ENCODE measurements around the gene TUT4.
A peak's percentile ranks its signal among the peaks of the same experiment; 100 is the strongest.

- TF ChIP-seq CTCF (conservative IDR thresholded peaks at IDR 0.05; ENCODE audit: low read depth in 2 of 2) (peak in 1 of 2 experiments; percentile 22; a peak in 1 of 4 replicates), ZNF114 (CRISPR knock-in tag; IDR thresholded peaks at IDR 0.05) (no peak), EZH2 (IDR thresholded peaks at IDR 0.05; ENCODE audit: low read depth, unreplicated experiment) (no peak), JUNB (IDR thresholded peaks at IDR 0.05; ENCODE audit: unreplicated experiment) (no peak), POLR2AphosphoS5 (IDR thresholded peaks at IDR 0.05; ENCODE audit: low read depth) (no peak), EZH2phosphoT487 (IDR thresholded peaks at IDR 0.05; ENCODE audit: unreplicated experiment) (no peak), REST (IDR thresholded peaks at IDR 0.05; ENCODE audit: unreplicated experiment) (no peak), CREB1 (CRISPR knock-in tag; IDR thresholded peaks at IDR 0.05; ENCODE audit: low read depth) (no peak), ZNF462 (CRISPR knock-in tag; IDR thresholded peaks at IDR 0.05) (no peak)
These were observed 15.1 kb upstream of the TUT4 start for GRCh38 chr1:52567943-52568342.

Measured in GM23338 (cell line).